Measurements from ENCODE around the gene GRIK4.

Gene GRIK4

GRCh38 chr11:120907971-120908370, 396.4 kb downstream of the GRIK4 start:
- Histone ChIP-seq H3K9me2 (replicated peaks; ENCODE audit: control insufficient read depth, low read length) (no peaks in the 10 kb centered on the region), H3K4me3 (ENCODE audit: low read length) (no peak overlapping the region), H3K27me3 (ENCODE audit: control insufficient read depth, low read length) (peaks cover 5% of the 10 kb centered on the region), H3K79me2 (ENCODE audit: control insufficient read depth, low read length) (no peaks in the 10 kb centered on the region), H4K20me1 (ENCODE audit: control insufficient read depth, insufficient read depth, low read depth, low read length) (no peaks in the 10 kb centered on the region; the same call in 1 of the 2 replicates), H3K27ac (ENCODE audit: low read depth, low read length) (no peak overlapping the region), H3K4me2 (ENCODE audit: low read length) (no peak overlapping the region), H3F3A (ENCODE audit: control insufficient read depth, insufficient read depth) (no peaks in the 10 kb centered on the region), H3K36me3 (ENCODE audit: control insufficient read depth, low read length) (no peaks in the 10 kb centered on the region), H3K9me3 (ENCODE audit: control insufficient read depth, insufficient read depth, low read length) (no peaks in the 10 kb centered on the region), H3K4me1 (ENCODE audit: control insufficient read depth, low read length) (no peaks in the 10 kb centered on the region)
- TF ChIP-seq CTCF (IDR thresholded peaks at IDR 0.05; ENCODE audit: low read depth, low read length, poor library complexity, severe bottlenecking) (no peak), EZH2phosphoT487 (IDR thresholded peaks at IDR 0.05; ENCODE audit: borderline replicate concordance, low read length) (no peak)

GRCh38 chr11:120908461-120909181, 397.1 kb downstream of the GRIK4 start:
- Histone ChIP-seq H3K9me3 (ENCODE audit: control insufficient read depth, insufficient read depth, low read length) (no peaks in the 10 kb centered on the region), H3K27ac (ENCODE audit: low read depth, low read length) (no peak overlapping the region), H3K4me1 (ENCODE audit: control insufficient read depth, low read length) (no peaks in the 10 kb centered on the region), H3K4me2 (ENCODE audit: low read length) (no peak overlapping the region), H3K36me3 (ENCODE audit: control insufficient read depth, low read length) (no peaks in the 10 kb centered on the region), H3K79me2 (ENCODE audit: control insufficient read depth, low read length) (no peaks in the 10 kb centered on the region), H3K27me3 (ENCODE audit: control insufficient read depth, low read length) (peaks cover 7% of the 10 kb centered on the region), H3K9me2 (replicated peaks; ENCODE audit: control insufficient read depth, low read length) (no peaks in the 10 kb centered on the region), H3F3A (ENCODE audit: control insufficient read depth, insufficient read depth) (no peaks in the 10 kb centered on the region), H4K20me1 (ENCODE audit: control insufficient read depth, insufficient read depth, low read depth, low read length) (no peaks in the 10 kb centered on the region; the same call in 1 of the 2 replicates), H3K4me3 (ENCODE audit: low read length) (no peak overlapping the region)
- TF ChIP-seq CTCF (IDR thresholded peaks at IDR 0.05; ENCODE audit: low read depth, low read length, poor library complexity, severe bottlenecking) (no peak), EZH2phosphoT487 (IDR thresholded peaks at IDR 0.05; ENCODE audit: borderline replicate concordance, low read length) (no peak)

GRCh38 chr11:120909676-120910416, 398.3 kb downstream of the GRIK4 start:
- no peaks in the 10 kb centered on the region for H3K36me3 ChIP-seq (ENCODE audit: control insufficient read depth, low read length)
- H3K27me3 ChIP-seq (ENCODE audit: control insufficient read depth, low read length): peaks cover 7% of the 10 kb centered on the region
- no peaks in the 10 kb centered on the region for H3K9me2 ChIP-seq (replicated peaks; ENCODE audit: control insufficient read depth, low read length)
- no peaks in the 10 kb centered on the region; the same call in 1 of the 2 replicates for H4K20me1 ChIP-seq (ENCODE audit: control insufficient read depth, insufficient read depth, low read depth, low read length)
- no peak overlapping the region for H3K4me3 ChIP-seq (ENCODE audit: low read length)
- H3K4me1 ChIP-seq (ENCODE audit: control insufficient read depth, low read length): no peaks in the 10 kb centered on the region
- H3F3A ChIP-seq (ENCODE audit: control insufficient read depth, insufficient read depth): no peaks in the 10 kb centered on the region
- no peaks in the 10 kb centered on the region for H3K79me2 ChIP-seq (ENCODE audit: control insufficient read depth, low read length)
- no peak overlapping the region for H3K4me2 ChIP-seq (ENCODE audit: low read length)
- H3K9me3 ChIP-seq (ENCODE audit: control insufficient read depth, insufficient read depth, low read length): no peaks in the 10 kb centered on the region
- no peak overlapping the region for H3K27ac ChIP-seq (ENCODE audit: low read depth, low read length)
- TF ChIP-seq CTCF (IDR thresholded peaks at IDR 0.05; ENCODE audit: low read depth, low read length, poor library complexity, severe bottlenecking) (no peak), EZH2phosphoT487 (IDR thresholded peaks at IDR 0.05; ENCODE audit: borderline replicate concordance, low read length) (no peak)

Measured in DOHH2 (cell line).